NCI-H128 (cell line): Measurements from ENCODE around the gene TLR5.

Source experiments
- DNase-seq: peaks from one replicate; lab custom pipeline; 2025; ENCODE audit not compliant: unreplicated experiment; lab: John Stamatoyannopoulos, UW

The TLR5 gene

DNA sequence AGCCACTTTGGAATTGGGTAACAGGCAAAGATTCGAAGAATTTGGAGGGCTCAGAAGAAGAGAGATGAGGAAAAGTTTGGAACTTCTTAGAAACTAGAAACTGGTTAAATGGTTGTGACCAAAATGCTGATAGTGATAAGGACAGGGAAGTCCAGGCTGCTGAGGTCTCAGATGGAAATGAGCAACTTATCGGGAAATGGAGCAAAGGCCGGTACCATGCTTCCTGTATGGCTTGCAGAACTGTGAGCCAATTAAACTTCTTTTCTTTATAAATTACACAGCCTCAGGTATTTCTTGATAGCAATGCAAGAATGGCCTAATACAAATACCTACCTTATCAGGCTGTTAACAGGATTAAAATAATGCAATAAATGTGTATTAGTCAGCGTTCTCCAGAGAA lies 9.4 kb upstream of the TLR5 start:
- DNase-seq = no peak

DNA sequence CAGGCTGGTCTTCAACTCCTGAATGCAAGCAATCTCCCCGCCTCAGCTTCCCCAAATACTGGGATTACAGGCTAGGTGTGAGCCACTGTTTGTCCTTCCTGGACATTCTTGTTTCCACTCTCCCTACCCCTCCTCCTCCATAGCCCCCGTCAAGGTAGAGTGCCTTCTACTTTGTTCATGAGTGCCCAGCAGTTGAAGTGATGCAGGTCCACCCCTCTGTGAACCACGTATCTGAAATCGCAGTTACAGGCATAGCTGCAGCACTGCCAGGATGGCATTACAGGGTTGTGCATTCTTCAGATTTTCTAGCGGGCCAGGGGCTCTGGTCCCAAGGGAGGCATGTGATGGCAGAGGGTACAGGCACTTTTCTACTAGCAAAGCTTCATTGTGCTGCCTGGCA lies 7.4 kb upstream of the TLR5 start:
- DNase-seq = no peak

GRCh38 chr1:223147873-223148272 lies 4.8 kb upstream of the TLR5 start:
- no peak for DNase-seq

- DNase-seq = no peak
Measured at GRCh38 chr1:223147409-223147808, 4.4 kb upstream of the TLR5 start.

GRCh38 chr1:223146745-223147144 lies 3.7 kb upstream of the TLR5 start:
- no peak for DNase-seq

DNA sequence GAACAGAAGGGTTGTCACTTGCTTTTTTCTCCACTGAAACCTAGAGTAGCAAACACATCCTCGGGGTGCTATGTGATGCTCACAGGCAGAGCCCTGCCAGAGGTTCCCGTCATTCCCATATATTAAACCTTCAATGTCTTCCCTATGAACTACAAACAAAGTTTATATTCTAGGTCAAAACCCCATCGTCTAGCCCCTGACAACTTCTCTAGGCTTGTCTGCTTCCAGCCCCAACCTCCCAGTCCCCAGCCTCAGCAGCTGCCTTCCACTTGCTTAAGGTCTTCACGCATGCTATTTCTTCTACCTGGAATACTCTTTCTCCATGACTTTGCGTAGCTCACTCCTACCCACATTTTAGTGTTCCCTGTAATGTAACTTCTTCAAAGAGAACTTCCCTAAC lies 1.9 kb upstream of the TLR5 start:
- DNase-seq = no peak

- DNase-seq = no peak
Measured at GRCh38 chr1:223144431-223144830, 1.4 kb upstream of the TLR5 start.

- no peak for DNase-seq
Measured at GRCh38 chr1:223143537-223144248, 645 bp upstream of the TLR5 start.

- no peak for DNase-seq
Measured at GRCh38 chr1:223142269-223142668, 779 bp downstream of the TLR5 start.

DNA sequence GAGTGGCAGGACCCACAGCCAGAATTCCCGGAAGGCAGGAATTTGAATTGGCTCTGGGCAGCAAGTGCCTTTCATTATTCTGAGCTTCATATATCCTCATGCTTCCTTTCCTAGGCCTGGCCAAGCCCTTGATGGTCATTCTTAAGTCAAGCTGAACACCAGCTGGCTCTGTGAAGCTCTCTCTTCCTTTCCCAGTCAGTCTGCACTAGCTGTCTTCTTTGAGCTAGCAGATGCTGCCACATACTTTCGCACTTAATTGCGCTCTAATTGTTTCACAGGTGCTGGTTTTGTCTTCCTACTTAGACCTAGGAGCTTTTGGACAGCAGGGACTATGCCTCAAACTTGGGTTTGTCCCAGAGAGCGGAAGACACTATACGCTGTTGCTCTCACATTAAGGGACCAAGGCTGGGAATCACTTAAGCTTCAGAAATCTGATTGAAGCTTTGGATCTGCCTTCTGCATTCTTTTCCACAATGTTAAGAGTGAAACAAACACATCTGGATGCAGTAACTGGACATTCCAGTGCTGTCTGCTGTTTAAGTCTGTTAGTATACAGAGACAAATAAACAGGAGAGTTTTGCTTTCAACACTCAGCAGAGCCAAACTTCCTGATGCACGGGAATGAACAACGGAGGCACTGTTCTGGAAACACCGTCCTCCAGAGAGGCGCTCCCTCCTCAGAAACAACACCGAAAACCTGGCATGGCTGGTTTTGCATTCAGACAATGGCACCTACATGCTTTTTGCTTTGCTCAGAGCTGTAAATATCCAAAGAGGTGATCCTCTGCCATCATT lies 2.2 kb downstream of the TLR5 start:
- DNase-seq = no peak

DNA sequence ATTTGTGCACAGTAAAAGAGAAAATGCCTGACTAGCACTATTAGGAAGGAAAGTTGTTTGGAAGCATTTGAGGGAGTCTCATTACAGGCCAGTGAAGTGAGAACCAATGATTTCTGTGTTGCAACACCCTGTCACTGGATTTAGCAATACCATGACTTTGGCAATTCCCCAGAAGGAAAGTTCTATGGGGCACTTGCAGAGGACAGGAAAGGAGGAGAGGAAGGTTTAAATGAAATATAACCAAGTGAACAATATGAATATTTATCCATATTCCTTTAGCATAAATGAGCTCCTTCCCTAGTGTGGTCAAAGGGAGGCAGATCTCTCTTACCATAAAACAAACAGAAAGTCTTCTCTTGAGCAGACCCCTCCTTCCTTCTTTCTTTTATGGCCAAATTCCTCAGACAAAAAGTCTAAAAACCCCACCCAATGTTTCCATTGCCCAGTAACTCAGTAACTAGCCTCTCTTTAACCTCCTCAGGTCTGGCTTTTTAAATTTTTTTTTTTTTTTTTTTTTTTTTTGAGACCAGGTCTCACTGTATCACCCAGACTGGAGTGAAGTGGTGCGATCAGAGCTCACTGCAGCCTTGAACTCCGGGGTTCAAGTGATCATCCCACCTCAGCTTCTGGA lies 5.5 kb downstream of the TLR5 start:
- no peak for DNase-seq

DNA sequence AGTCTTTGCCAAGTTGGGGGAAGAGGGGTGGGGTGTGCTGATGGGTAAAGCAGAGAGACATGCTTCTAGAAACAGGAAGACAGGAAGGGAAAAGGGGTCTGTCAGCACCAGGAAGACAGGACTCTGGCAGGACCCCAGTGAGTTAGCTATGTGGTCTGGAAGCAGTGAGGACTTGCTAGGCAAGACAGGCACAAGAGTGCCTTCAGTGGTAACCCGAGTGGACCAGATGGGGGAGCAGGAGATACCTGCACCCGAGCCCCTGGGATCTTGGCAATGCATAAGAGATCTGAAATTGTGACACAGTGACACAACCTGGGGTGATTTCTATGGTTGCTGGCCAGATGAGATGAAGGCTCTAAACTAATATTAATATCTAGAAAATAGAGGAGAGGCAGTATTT lies 7.0 kb downstream of the TLR5 start:
- DNase-seq = no peak

DNA sequence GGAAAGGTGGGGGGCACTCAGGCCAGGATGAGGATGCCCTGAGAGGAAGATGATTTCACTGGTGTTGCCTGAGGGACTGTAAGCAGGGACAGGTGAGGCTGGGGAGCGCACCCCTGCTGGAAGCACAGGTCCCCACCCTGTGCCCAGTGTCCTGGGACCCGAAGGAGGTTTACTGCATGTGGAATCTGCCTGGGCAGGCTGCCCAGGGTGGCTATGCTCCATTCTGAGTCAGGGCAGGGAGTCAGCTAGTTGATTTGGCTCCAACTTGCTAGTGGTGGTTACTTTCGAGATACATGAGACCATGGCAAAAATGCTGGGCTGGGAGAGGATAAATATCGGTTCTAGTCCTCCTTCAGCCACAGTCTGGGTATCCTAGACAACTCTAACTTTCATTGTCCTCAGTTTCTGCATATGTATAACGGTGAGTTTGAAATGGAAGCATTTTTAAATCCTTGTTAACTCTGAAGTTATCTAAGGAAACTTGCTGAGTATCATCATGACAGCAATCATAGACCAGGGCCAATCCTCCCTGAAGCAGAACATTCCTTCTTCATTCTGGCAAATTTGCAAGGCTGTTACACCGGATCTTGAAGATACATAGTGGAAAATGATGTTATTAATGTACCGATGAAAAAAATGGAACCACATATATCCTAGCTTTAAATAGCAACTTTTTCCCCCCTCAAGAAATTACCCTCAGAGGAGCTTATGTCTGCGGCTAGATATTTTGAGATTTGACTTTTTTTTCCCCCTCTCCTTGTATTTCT lies 7.7 kb downstream of the TLR5 start:
- no peak for DNase-seq

GRCh38 chr1:223133824-223134435 lies 9.1 kb downstream of the TLR5 start:
- peak; percentile 87 for DNase-seq

- DNase-seq = no peak
Measured at GRCh38 chr1:223133306-223133823, 9.7 kb downstream of the TLR5 start.

DNA sequence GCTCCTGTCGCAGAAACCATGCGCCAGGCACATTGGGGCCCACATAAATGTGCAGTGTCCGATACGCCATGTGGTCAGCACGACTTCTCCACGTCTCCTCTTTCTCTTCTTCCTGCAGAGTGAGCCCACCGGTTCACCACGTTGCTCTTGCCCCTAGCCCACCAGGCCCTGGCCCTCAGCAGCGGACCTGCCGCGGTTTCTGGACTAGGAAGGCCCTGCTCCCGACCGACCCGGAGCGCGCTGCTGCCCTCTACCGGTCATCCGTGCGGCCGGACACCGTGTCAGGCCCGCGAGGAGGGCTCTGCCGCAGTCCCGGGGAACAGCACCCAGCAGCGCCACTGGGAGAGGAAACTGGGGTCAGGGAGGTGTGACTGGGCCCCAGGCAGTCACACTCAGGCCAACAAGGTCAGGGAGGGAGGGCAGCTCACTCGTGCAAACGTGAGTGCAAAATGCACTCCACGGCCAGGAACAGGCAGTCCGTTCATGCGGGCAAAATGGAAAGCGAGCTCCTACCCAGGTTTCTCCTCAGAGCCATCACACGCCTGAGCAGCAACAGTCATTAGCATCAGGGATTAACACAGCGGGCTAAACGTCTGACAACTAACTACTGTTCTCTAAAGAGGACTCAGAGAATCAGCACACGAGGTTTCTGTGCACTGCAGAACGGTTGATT lies 13.7 kb downstream of the TLR5 start:
- DNase-seq = no peak

GRCh38 chr1:223126741-223127140 lies 16.3 kb downstream of the TLR5 start:
- DNase-seq = no peak

- DNase-seq = no peak
Measured at GRCh38 chr1:223125766-223126165, 17.3 kb downstream of the TLR5 start.

DNA sequence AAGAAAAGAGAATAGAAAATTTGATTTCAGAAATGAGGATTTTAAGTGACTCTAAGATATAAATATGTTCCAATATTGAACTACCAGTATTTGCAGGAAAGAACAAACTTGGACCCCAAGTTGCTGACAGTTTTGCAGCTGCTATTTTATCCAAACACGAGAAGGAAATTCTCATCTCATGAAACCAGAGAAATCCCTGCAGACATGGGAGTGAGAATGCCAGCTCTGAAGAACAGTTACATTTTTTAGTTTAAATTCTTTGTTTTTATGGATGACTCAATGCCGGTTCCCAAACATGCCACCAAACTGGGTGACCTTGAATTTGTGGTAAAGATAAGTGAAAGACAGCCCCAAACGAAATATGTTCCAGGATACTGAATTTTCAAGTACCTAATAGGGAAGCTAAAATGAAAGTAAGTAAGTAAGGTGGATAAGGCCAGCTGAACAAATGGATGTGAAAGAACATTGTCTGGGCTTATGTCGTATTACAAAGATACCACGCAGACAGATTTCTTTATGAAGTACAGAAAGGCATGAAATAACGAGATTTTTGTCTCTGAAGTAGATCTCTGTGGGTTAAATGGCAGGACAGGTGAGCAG lies 19.9 kb downstream of the TLR5 start:
- DNase-seq = no peak

DNA sequence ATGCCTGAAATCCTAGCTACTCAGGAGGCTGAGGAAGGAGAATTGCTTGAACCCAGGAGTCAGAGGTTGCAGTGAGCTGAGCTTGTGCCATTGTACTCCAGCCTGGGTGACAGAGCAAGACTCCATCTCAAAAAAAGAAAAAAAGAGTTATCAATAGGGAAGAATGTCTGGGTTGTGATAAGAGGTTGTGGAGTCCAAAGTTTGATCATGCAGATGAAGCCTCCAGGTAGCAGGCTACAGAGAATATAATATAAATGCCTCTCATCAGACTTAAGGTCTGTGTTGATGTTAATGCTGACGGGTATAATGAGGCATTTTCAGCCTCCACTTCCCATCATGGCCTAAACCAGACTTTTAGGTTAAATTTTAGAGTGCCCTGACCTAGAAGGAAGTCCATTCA lies 24.6 kb downstream of the TLR5 start:
- no peak for DNase-seq
